GM23248 (cell line): ENCODE data around the gene NEU2. TPM values are rescaled to one million over a fixed set of nuclear protein-coding genes. Genes with fewer than 3 reads are reported as not detected.

Experiments
- DNase-seq: peaks from one replicate; pipeline ENCODE4 v3.0.0-alpha.2; 2015
- H2AFZ ChIP-seq: fragments of 200-600 bp; sonication (generic); 2 replicates; pipeline ENCODE4 v1.6.1; 2016; ENCODE audit warnings: antibody characterized with exemption
- H3F3A ChIP-seq: fragments of 200-600 bp; sonication (generic); 2 replicates; pipeline ENCODE4 v1.6.1; 2016; ENCODE audit warnings: mild to moderate bottlenecking, antibody characterized with exemption, mixed run types; ENCODE audit not compliant: insufficient read depth
- H3K27ac ChIP-seq: fragments of 200-600 bp; sonication (generic); 2 replicates; pipeline ENCODE4 v1.5.1; 2016; ENCODE audit warnings: mild to moderate bottlenecking
- H3K27me3 ChIP-seq: fragments of 200-600 bp; sonication (generic); replicated peaks from 2 replicates; pipeline ENCODE4 v1.6.1; 2016; ENCODE audit warnings: mild to moderate bottlenecking; ENCODE audit not compliant: insufficient read depth
- H3K36me3 ChIP-seq: fragments of 200-600 bp; sonication (generic); 2 replicates; pipeline ENCODE4 v1.6.1; 2016; ENCODE audit warnings: low read depth, mild to moderate bottlenecking
- H3K4me1 ChIP-seq: fragments of 200-600 bp; sonication (generic); 2 replicates; pipeline ENCODE4 v1.6.1; 2016; ENCODE audit warnings: mild to moderate bottlenecking; ENCODE audit not compliant: insufficient read depth
- H3K4me2 ChIP-seq: fragments of 200-600 bp; sonication (generic); one replicate; pipeline ENCODE4 v1.6.1; 2016; ENCODE audit warnings: mild to moderate bottlenecking; ENCODE audit not compliant: unreplicated experiment
- H3K4me3 ChIP-seq: fragments of 200-600 bp; sonication (generic); 2 replicates; pipeline ENCODE4 v1.5.1; 2016; ENCODE audit warnings: mild to moderate bottlenecking
- H3K79me2 ChIP-seq: fragments of 200-600 bp; sonication (generic); 2 replicates; pipeline ENCODE4 v1.6.1; 2016; ENCODE audit warnings: mild to moderate bottlenecking; ENCODE audit not compliant: insufficient read depth
- H3K9ac ChIP-seq: fragments of 200-600 bp; sonication (generic); 2 replicates; pipeline ENCODE4 v1.6.1; 2016; ENCODE audit warnings: mild to moderate bottlenecking
- H3K9me2 ChIP-seq: fragments of 200-600 bp; sonication (generic); 2 replicates; pipeline ENCODE4 v1.6.1; 2016; ENCODE audit warnings: mixed run types, mild to moderate bottlenecking, moderate library complexity; ENCODE audit not compliant: insufficient read depth
- H3K9me3 ChIP-seq: fragments of 200-600 bp; sonication (generic); one replicate; pipeline ENCODE4 v1.6.1; 2017; ENCODE audit warnings: low read depth
- H4K20me1 ChIP-seq: fragments of 200-600 bp; sonication (generic); 2 replicates; pipeline ENCODE4 v1.6.0; 2016; ENCODE audit not compliant: insufficient read depth
- EZH2 ChIP-seq: fragments of 200-600 bp; sonication (generic); IDR thresholded peaks from 2 replicates; pipeline ENCODE4 v1.6.1; 2018; ENCODE audit warnings: antibody characterized with exemption, mild to moderate bottlenecking; ENCODE audit not compliant: insufficient read depth, poor library complexity, severe bottlenecking
- EZH2phosphoT487 ChIP-seq: fragments of 200-600 bp; sonication (generic); IDR thresholded peaks from 2 replicates; pipeline ENCODE4 v1.6.1; 2018; ENCODE audit warnings: antibody characterized with exemption, moderate library complexity, mild to moderate bottlenecking, low read depth; ENCODE audit not compliant: insufficient read depth
- WGBS, 2 experiments: methylation state at CpG; one replicate each; pipeline ENCODE4 v1.1.6; 2015 to 2017; ENCODE audit warnings: low lambda C conversion rate in 2 of 2, low coverage in 1 of 2; ENCODE audit errors: missing lambda C conversion rate in 2 of 2; 5-methylcytosine and 5-hydroxymethylcytosine counted together
- in situ Hi-C: fragments of 300-500 bp; cut with MboI; formaldehyde crosslinking; loops from 2 replicates; pipeline ENCODE4 v1.15.0; 2020
- polyA plus RNA-seq: library from polyadenylated mRNA; unstranded; fragments of >200 nt; fragmentation: Nextera tagmentation; extraction: Ambion mirVana; gene quantifications from 2 replicates; pipeline ENCODE4 v1.2.1, GENCODE V29; 2016
- total RNA-seq: library from RNA; depleted of rRNA; stranded (reverse); fragments of >200 nt; shearing (Covaris generic); gene quantifications from 2 replicates; pipeline ENCODE4 v1.2.3, GENCODE V29; 2014

Gene NEU2
- total and polyA plus RNA-seq, 2 experiments from 2014 or later, result not detected

DNA sequence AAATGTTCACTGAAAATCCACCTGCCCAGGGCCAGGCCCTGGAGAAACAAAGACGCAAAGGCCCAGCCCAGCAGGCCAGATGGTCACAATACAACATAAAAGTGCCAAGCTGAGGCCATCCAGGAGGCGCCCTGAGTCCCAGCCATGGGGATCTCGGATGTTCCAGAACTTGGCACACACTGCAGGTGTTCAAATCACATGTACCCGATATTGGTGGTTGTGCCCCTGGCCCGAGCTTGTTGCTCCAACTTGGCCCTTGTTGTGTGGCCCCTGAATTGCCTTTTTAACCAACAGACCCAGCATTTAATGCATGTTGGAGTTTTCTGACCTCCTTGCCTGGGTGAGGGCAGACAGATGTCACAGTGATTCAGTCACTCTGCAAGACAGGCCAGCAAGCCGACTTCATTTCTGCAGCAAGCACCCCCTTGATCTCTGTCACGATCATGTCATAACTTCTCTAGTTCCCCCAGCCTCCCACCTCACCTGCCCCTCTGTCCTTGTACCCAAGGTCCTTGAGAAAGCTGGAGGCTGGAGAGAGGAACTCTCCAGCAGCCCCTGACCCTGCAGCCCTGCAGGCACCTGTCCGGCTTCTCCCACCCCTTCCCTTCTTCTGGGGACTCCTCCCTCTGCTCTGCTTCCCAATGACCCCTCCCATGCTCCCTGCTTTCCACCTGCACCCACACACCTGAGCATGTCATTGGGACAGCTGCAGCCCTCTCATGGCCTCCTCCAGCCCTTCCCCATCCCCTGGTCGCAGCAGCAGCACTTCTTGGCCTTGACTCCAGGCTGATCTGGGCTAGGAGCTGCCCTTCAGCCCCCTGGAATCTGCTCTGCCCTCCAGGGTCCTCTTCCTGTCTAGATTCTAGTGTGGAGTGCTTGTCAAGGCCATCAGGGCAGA is 28.6 kb upstream of the NEU2 start:
- no peak for TF ChIP-seq EZH2
- no peak for TF ChIP-seq EZH2phosphoT487
- in situ Hi-C loops, result no loop called here

DNA sequence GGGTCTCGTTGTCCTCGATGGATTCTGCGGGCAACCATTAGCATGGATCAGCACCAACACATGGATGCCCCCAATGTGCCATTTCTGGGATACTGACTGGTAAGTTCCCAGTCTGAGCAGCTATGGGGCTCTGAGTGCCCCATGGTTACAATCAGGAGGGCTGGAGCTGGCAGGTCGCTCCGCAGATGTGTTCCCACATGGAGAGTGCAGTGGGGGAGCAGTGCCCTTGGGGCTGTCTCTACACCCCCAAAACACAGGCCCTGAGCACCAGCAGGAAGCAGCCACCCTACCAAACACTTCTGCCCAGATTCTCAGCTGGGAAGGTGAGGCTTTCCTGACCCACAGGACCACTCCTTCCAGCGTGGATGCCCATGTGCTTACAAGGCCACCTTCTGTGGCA is 27.4 kb upstream of the NEU2 start:
- H3K9me2 ChIP-seq, result no peaks in the 10 kb centered on the region
- no peaks in the 10 kb centered on the region for H3K79me2 ChIP-seq
- no peak overlapping the region for H3K4me3 ChIP-seq
- H3F3A ChIP-seq, result no peaks in the 10 kb centered on the region
- no peak for DNase-seq
- H3K27ac ChIP-seq, result no peak overlapping the region
- peaks cover 16% of the 10 kb centered on the region for H3K27me3 ChIP-seq
- H2AFZ ChIP-seq, result no peak overlapping the region
- WGBS, 2 experiments, result 66 to 78% methylated on average over 6 of the region's 6 CpGs
- H3K9ac ChIP-seq, result no peak overlapping the region
- H3K9me3 ChIP-seq, result no peaks in the 10 kb centered on the region
- no peaks in the 10 kb centered on the region for H3K36me3 ChIP-seq
- in situ Hi-C loops, result no loop called here
- H3K4me2 ChIP-seq, result no peak overlapping the region
- TF ChIP-seq EZH2phosphoT487 (no peak), EZH2 (no peak)
- no peaks in the 10 kb centered on the region for H3K4me1 ChIP-seq
- no peaks in the 10 kb centered on the region for H4K20me1 ChIP-seq

More for the DNA sequence above, 28.6 kb upstream of the NEU2 start:
- 41 to 43% methylated on average over 9 of the region's 9 CpGs for WGBS, 2 experiments
- Histone ChIP-seq H4K20me1 (no peaks in the 10 kb centered on the region), H2AFZ (no peak overlapping the region), H3K79me2 (no peaks in the 10 kb centered on the region), H3K36me3 (no peaks in the 10 kb centered on the region), H3K9me2 (no peaks in the 10 kb centered on the region), H3K9ac (no peak overlapping the region), H3K4me1 (no peaks in the 10 kb centered on the region), H3K27me3 (peaks cover 16% of the 10 kb centered on the region), H3K4me2 (no peak overlapping the region), H3K4me3 (no peak overlapping the region), H3K27ac (no peak overlapping the region), H3K9me3 (no peaks in the 10 kb centered on the region), H3F3A (no peaks in the 10 kb centered on the region)
- no peak for DNase-seq

DNA sequence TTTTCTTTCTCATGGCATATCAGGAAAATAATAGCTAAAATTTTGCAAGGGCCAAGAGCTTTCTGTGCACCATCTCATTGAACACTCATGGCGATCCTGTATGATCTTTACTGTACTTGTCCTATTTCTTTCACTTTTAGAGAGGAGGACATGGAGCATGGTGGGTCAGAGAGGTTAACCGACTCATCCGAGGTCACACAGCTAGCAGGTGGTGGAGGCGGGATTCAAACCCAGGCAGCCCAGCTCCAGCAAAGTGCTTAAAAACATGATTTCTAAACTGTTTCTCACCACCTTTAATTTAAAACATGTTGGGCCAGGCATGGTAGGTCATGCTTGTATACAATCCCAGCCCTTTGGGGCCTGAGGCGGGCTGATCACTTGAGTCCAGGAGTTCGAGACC is 25.8 kb upstream of the NEU2 start:
- in situ Hi-C loops, result no loop called here
- TF ChIP-seq EZH2 (no peak), EZH2phosphoT487 (no peak)
- DNase-seq, result no peak

DNA sequence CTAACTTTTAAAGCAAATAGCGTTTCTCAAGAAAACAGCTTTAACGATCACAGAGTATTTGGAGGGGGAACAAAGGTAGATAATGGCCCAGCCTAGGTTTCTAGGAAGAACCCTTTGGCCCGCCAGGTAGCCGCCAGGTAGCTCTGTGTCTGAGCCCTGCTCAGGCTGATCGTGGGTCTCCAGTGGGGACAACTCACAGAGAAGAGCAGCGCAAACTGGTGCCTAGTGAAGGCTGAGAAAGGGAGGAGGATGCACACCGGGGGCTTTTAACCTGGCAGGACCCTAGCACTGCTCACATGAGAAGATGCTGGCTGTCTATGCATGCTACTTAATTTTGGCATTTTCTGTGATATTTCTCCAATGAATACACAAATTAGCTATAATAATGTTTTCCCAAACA is 25.2 kb upstream of the NEU2 start:
- H3K9ac ChIP-seq, result no peak overlapping the region
- DNase-seq, result no peak
- no peak overlapping the region for H3K4me2 ChIP-seq
- no peak for TF ChIP-seq EZH2phosphoT487
- TF ChIP-seq EZH2, result no peak
- no peaks in the 10 kb centered on the region for H3K4me1 ChIP-seq
- in situ Hi-C loops, result no loop called here
- WGBS, 2 experiments, result 52 to 58% methylated on average over 7 of the region's 7 CpGs
- no peaks in the 10 kb centered on the region for H3K9me3 ChIP-seq
- no peak overlapping the region for H2AFZ ChIP-seq
- no peaks in the 10 kb centered on the region for H3K36me3 ChIP-seq
- H3K4me3 ChIP-seq, result no peak overlapping the region
- no peaks in the 10 kb centered on the region for H3K9me2 ChIP-seq
- peaks cover 16% of the 10 kb centered on the region for H3K27me3 ChIP-seq
- no peaks in the 10 kb centered on the region for H4K20me1 ChIP-seq
- no peaks in the 10 kb centered on the region for H3F3A ChIP-seq
- H3K27ac ChIP-seq, result no peak overlapping the region
- no peaks in the 10 kb centered on the region for H3K79me2 ChIP-seq

More for the DNA sequence above, 25.8 kb upstream of the NEU2 start:
- H3K27ac ChIP-seq, result no peak overlapping the region
- H3K79me2 ChIP-seq, result no peaks in the 10 kb centered on the region
- no peaks in the 10 kb centered on the region for H3K9me2 ChIP-seq
- no peaks in the 10 kb centered on the region for H4K20me1 ChIP-seq
- WGBS, 2 experiments, result 63 to 64% methylated on average over 6 of the region's 6 CpGs
- H3K36me3 ChIP-seq, result no peaks in the 10 kb centered on the region
- H3K4me1 ChIP-seq, result no peaks in the 10 kb centered on the region
- H3F3A ChIP-seq, result no peaks in the 10 kb centered on the region
- no peak overlapping the region for H3K9ac ChIP-seq
- H3K4me2 ChIP-seq, result no peak overlapping the region
- H2AFZ ChIP-seq, result no peak overlapping the region
- no peak overlapping the region for H3K4me3 ChIP-seq
- no peaks in the 10 kb centered on the region for H3K9me3 ChIP-seq
- H3K27me3 ChIP-seq, result peaks cover 16% of the 10 kb centered on the region
